Naive thymus-derived CD4-positive, alpha-beta T cell (primary cell): ENCODE measurements around the gene EFHD2. TPM values are rescaled to one million over a fixed set of nuclear protein-coding genes. Genes with fewer than 3 reads are reported as not detected.

Experiments
- ATAC-seq: fragments of 150-1000 bp; cut with Tn5 transposase; 2 replicates; pipeline ENCODE4 v1.10.0; 2021; ENCODE audit warnings: mild to moderate bottlenecking, moderate library complexity
- CTCF ChIA-PET: fragments of 350-600 bp; sonication (Branson Sonifier 250); formaldehyde crosslinking; loops from one replicate; lab custom pipeline; 2021; ENCODE audit warnings: antibody characterized with exemption; lab: Charles Lee
- POLR2A ChIA-PET: fragments of 350-600 bp; sonication (Branson Sonifier 250); formaldehyde crosslinking; loops from one replicate; lab custom pipeline; 2021; ENCODE audit warnings: antibody characterized with exemption, inconsistent platforms; lab: Charles Lee
- DNase-seq, 9 donors: peaks; one replicate each; pipeline versions ENCODE4 v3.0.0 to v3.0.0-alpha.2; 2020 to 2022; ENCODE audit warnings: mixed read lengths in 1 of 9
- H3K27ac ChIP-seq: one replicate; pipeline ENCODE4 v1.7.0; 2013; ENCODE audit warnings: mild to moderate bottlenecking, low read depth, low read length, moderate library complexity
- H3K27me3 ChIP-seq, 2 donors: one replicate each; pipeline ENCODE4 v1.7.0; 2013; ENCODE audit warnings: low read length in 2 of 2, mild to moderate bottlenecking in 2 of 2, moderate library complexity in 2 of 2; ENCODE audit not compliant: control insufficient read depth in 2 of 2, insufficient read depth in 2 of 2
- H3K36me3 ChIP-seq, 3 experiments: 1 replicate in 2 of 3; 2 replicates in 1 of 3; pipeline ENCODE4 v1.7.0; 2013; ENCODE audit warnings: low read length in 3 of 3, mild to moderate bottlenecking in 3 of 3, moderate library complexity in 1 of 3; ENCODE audit not compliant: insufficient read depth in 3 of 3, control insufficient read depth in 2 of 3
- H3K4me1 ChIP-seq, 2 donors: one replicate each; pipeline ENCODE4 v1.7.0; 2013; ENCODE audit warnings: low read length in 2 of 2, mild to moderate bottlenecking in 2 of 2, moderate library complexity in 1 of 2; ENCODE audit not compliant: control insufficient read depth in 2 of 2, insufficient read depth in 2 of 2
- H3K4me3 ChIP-seq: 2 replicates; pipeline ENCODE4 v1.7.0; 2013; ENCODE audit warnings: mild to moderate bottlenecking, low read length
- H3K9me3 ChIP-seq, 3 experiments: 1 replicate in 2 of 3; 2 replicates in 1 of 3; pipeline ENCODE4 v1.7.0; 2013; ENCODE audit warnings: low read length in 3 of 3; ENCODE audit not compliant: control insufficient read depth in 2 of 3
- H3K27ac Mint-ChIP-seq, 9 donors: one replicate each; pipeline ENCODE4 v1.8.0; 2020 to 2022; ENCODE audit warnings: mixed read lengths in 9 of 9, mild to moderate bottlenecking in 8 of 9, moderate library complexity in 5 of 9, inconsistent platforms in 2 of 9
- H3K27me3 Mint-ChIP-seq, 5 donors: one replicate each; pipeline ENCODE4 v1.8.0; 2021 to 2022; ENCODE audit warnings: mixed read lengths in 5 of 5, mild to moderate bottlenecking in 1 of 5
- H3K36me3 Mint-ChIP-seq, 5 donors: one replicate each; pipeline ENCODE4 v1.8.0; 2020 to 2022; ENCODE audit warnings: mixed read lengths in 5 of 5, mild to moderate bottlenecking in 3 of 5, inconsistent platforms in 1 of 5
- H3K4me1 Mint-ChIP-seq, 7 donors: one replicate each; pipeline ENCODE4 v1.8.0; 2020 to 2022; ENCODE audit warnings: mixed read lengths in 7 of 7, mild to moderate bottlenecking in 3 of 7, inconsistent platforms in 1 of 7
- H3K4me3 Mint-ChIP-seq, 10 donors: one replicate each; pipeline ENCODE4 v1.8.0; 2020 to 2022; ENCODE audit warnings: mild to moderate bottlenecking in 10 of 10, mixed read lengths in 10 of 10, moderate library complexity in 6 of 10, inconsistent platforms in 2 of 10
- H3K9me3 Mint-ChIP-seq, 11 donors: one replicate each; pipeline ENCODE4 v1.8.0; 2020 to 2022; ENCODE audit warnings: mixed read lengths in 11 of 11, mild to moderate bottlenecking in 4 of 11, inconsistent platforms in 1 of 11, moderate library complexity in 1 of 11
- intact Hi-C, 2 donors: fragments of 100-400 bp; cut with micrococcal nuclease; formaldehyde crosslinking; loops; one replicate each; pipeline ENCODE4 v1.15.1; 2023
- polyA plus RNA-seq, 2 donors: library from polyadenylated mRNA; unstranded; fragments of 300-500 nt; fragmentation: Illumina TruSeq; gene quantifications; one replicate each; pipeline ENCODE4 v1.2.3, GENCODE V29; 2021
- total RNA-seq, 6 experiments: library from RNA in 5 of 6; stranded (reverse) in 5 of 6; gene quantifications; 1 replicate in 5 of 6; 2 replicates in 1 of 6; pipeline ENCODE4 v1.2.3 and lab custom pipeline; 2021 to 2026

EFHD2 gene
- total and polyA plus RNA-seq, 7 experiments from 2014 or later: 21.0 to 258 (median 32.0) TPM

GRCh38 chr1:15476927-15477326, 67.2 kb downstream of the EFHD2 start:
- ChIA-PET CTCF (no interaction called here), POLR2A (no interaction called here)
- Histone ChIP-seq H3K4me3 (no peak overlapping the region), H3K9me3 (no peaks in the 10 kb centered on the region), H3K4me1 (no peaks in the 10 kb centered on the region), H3K27me3 (no peaks in the 10 kb centered on the region), H3K27ac (no peak overlapping the region), H3K36me3 (no peaks in the 10 kb centered on the region)
- Mint-ChIP-seq H3K27me3 (no peaks in the 10 kb centered on the region), H3K4me3 (no peak overlapping the region), H3K36me3 (no peaks in the 10 kb centered on the region), H3K27ac (no peak overlapping the region), H3K4me1 (peaks cover 0 to 1% (median 0%) of the 10 kb centered on the region in 7 donors), H3K9me3 (no peaks in the 10 kb centered on the region)
- no peak for DNase-seq
- ATAC-seq: no peak
- intact Hi-C loops: no loop called here

GRCh38 chr1:15477646-15478212, 68.0 kb downstream of the EFHD2 start:
- ChIA-PET CTCF (no interaction called here), POLR2A (no interaction called here)
- no peaks in the 10 kb centered on the region for H3K9me3 ChIP-seq
- Mint-ChIP-seq H3K36me3 (no peaks in the 10 kb centered on the region), H3K9me3 (no peaks in the 10 kb centered on the region), H3K4me1 (peaks cover 0 to 1% (median 0%) of the 10 kb centered on the region in 7 donors), H3K27me3 (no peaks in the 10 kb centered on the region), H3K4me3 (no peak overlapping the region), H3K27ac (no peak overlapping the region)
- no peak overlapping the region for H3K4me3 ChIP-seq
- ATAC-seq: no peak
- no peak for DNase-seq
- H3K4me1 ChIP-seq: no peaks in the 10 kb centered on the region
- no peaks in the 10 kb centered on the region for H3K36me3 ChIP-seq
- intact Hi-C loops: no loop called here
- no peak overlapping the region for H3K27ac ChIP-seq
- H3K27me3 ChIP-seq: no peaks in the 10 kb centered on the region

Other genes with a start within 250 kb of the EFHD2 start
- gene FHAD1, start 162.7 kb upstream of the EFHD2 start, total RNA-seq: 1 to 10 TPM in 1 of 5 experiments, under 1 TPM in 1, not detected in 3; 0.19 to 1.1 TPM
- not detected for gene FHAD1, start 162.7 kb upstream of the EFHD2 start, polyA plus RNA-seq
- 1 to 10 TPM in 2 of 5 experiments, under 1 TPM in 3; 0.12 to 3.0 (median 0.65) TPM for gene CTRC, start 28.6 kb downstream of the EFHD2 start, total RNA-seq
- gene CTRC, start 28.6 kb downstream of the EFHD2 start, polyA plus RNA-seq: not detected
- gene CELA2A, start 46.8 kb downstream of the EFHD2 start, total RNA-seq: not detected
- not detected for gene CELA2A, start 46.8 kb downstream of the EFHD2 start, polyA plus RNA-seq
- gene CELA2B, start 66.2 kb downstream of the EFHD2 start, total RNA-seq: not detected
- not detected for gene CELA2B, start 66.2 kb downstream of the EFHD2 start, polyA plus RNA-seq
- 10 to 100 TPM; 14.7 to 22.2 (median 15.7) TPM for gene CASP9, start 114.3 kb downstream of the EFHD2 start, total RNA-seq
- gene CASP9, start 114.3 kb downstream of the EFHD2 start, polyA plus RNA-seq: 1 to 10 TPM; 9.0 to 9.3 TPM
- gene DNAJC16, start 117.0 kb downstream of the EFHD2 start, total RNA-seq: 10 to 100 TPM; 17.8 to 29.4 (median 25.0) TPM
- gene DNAJC16, start 117.0 kb downstream of the EFHD2 start, polyA plus RNA-seq: 10 to 100 TPM in 1 of 2 donors, 1 to 10 TPM in 1; 9.6 to 10.0 TPM
- 10 to 100 TPM in 1 of 5 experiments, 1 to 10 TPM in 4; 6.4 to 21.5 (median 9.5) TPM for gene AGMAT, start 175.2 kb downstream of the EFHD2 start, total RNA-seq
- 10 to 100 TPM; 14.5 to 16.9 TPM for gene AGMAT, start 175.2 kb downstream of the EFHD2 start, polyA plus RNA-seq
- 10 to 100 TPM; 24.5 to 46.8 (median 37.0) TPM for gene DDI2, start 207.6 kb downstream of the EFHD2 start, total RNA-seq
- gene DDI2, start 207.6 kb downstream of the EFHD2 start, polyA plus RNA-seq: 1 to 10 TPM; 3.2 to 6.7 TPM